Suprapubic skin (tissue), 4 donors: ENCODE results near the gene ONECUT2. TPM values are rescaled to one million over a fixed set of nuclear protein-coding genes. Genes with fewer than 3 reads are reported as not detected.

ENCODE experiments used
- DNase-seq, 2 donors: peaks; one replicate each; pipeline ENCODE4 v3.0.0-alpha.2; 2019; ENCODE audit warnings: low spot score in 2 of 2
- H3K27ac ChIP-seq: fragments of 200-600 bp; sonication (generic); one replicate; pipeline ENCODE4 v1.5.1; 2019
- H3K27me3 ChIP-seq: fragments of 200-600 bp; sonication (generic); one replicate; pipeline ENCODE4 v1.5.1; 2019
- H3K36me3 ChIP-seq: fragments of 200-600 bp; sonication (generic); one replicate; pipeline ENCODE4 v1.5.1; 2019
- H3K4me1 ChIP-seq: fragments of 200-600 bp; sonication (generic); one replicate; pipeline ENCODE4 v1.5.1; 2019
- H3K4me3 ChIP-seq: fragments of 200-600 bp; sonication (generic); one replicate; pipeline ENCODE4 v1.5.1; 2019; ENCODE audit warnings: mild to moderate bottlenecking
- H3K9me3 ChIP-seq: fragments of 200-600 bp; sonication (generic); one replicate; pipeline ENCODE4 v1.5.1; 2019
- CTCF ChIP-seq, 2 donors: fragments of 200-600 bp in 1 of 2; fragments of 450-650 bp in 1 of 2; sonication (generic) in 1 of 2; IDR thresholded peaks; one replicate each; pipeline ENCODE4 v1.5.1; 2016 to 2019; ENCODE audit warnings: antibody characterized with exemption in 2 of 2, mild to moderate bottlenecking in 1 of 2, moderate library complexity in 1 of 2
- EP300 ChIP-seq: sonication (generic); formaldehyde crosslinking; IDR thresholded peaks from one replicate; pipeline ENCODE4 v1.6.1; 2017; ENCODE audit warnings: antibody characterized with exemption
- POLR2A ChIP-seq, 2 donors: fragments of 450-650 bp; IDR thresholded peaks; one replicate each; pipeline ENCODE4 v1.6.1; 2017; ENCODE audit warnings: antibody characterized with exemption in 2 of 2, mild to moderate bottlenecking in 2 of 2, moderate library complexity in 2 of 2
- POLR2AphosphoS5 ChIP-seq, 3 donors: sonication (generic); formaldehyde crosslinking; IDR thresholded peaks; one replicate each; pipeline ENCODE4 v1.6.1; 2017; ENCODE audit warnings: antibody characterized with exemption in 3 of 3
- WGBS: methylation state at CpG from one replicate; pipeline ENCODE4 v1.1.5; 2018; 5-methylcytosine and 5-hydroxymethylcytosine counted together
- total RNA-seq, 4 donors: library from RNA; depleted of rRNA; stranded (reverse); fragments of >200 nt; gene quantifications; one replicate each; pipeline ENCODE4 v1.1.0, GENCODE V29; 2016

Gene ONECUT2
- total RNA-seq, 4 donors from 2014 or later, result 0.03 to 0.08 TPM; not detected in 2

GRCh38 chr18:57469884-57470283 is 34.7 kb downstream of the ONECUT2 start:
- TF ChIP-seq POLR2A (IDR thresholded peaks at IDR 0.05) (no peak), POLR2AphosphoS5 (IDR thresholded peaks at IDR 0.05) (no peak), CTCF (IDR thresholded peaks at IDR 0.05) (no peak), EP300 (no peak)
- Histone ChIP-seq H3K27ac (no peak overlapping the region), H3K36me3 (no peaks in the 10 kb centered on the region), H3K4me1 (no peaks in the 10 kb centered on the region), H3K4me3 (no peak overlapping the region), H3K27me3 (peaks cover 3% of the 10 kb centered on the region), H3K9me3 (no peaks in the 10 kb centered on the region)
- DNase-seq, result no peak
- WGBS, result 54% methylated on average over 3 of the region's 3 CpGs

GRCh38 chr18:57475408-57475807 is 40.2 kb downstream of the ONECUT2 start:
- 83% methylated on average over 3 of the region's 3 CpGs for WGBS
- no peaks in the 10 kb centered on the region for H3K36me3 ChIP-seq

GRCh38 chr18:57475903-57476302 is 40.7 kb downstream of the ONECUT2 start:
- Histone ChIP-seq H3K4me1 (no peaks in the 10 kb centered on the region), H3K4me3 (no peak overlapping the region), H3K27me3 (peaks cover 3% of the 10 kb centered on the region), H3K9me3 (no peaks in the 10 kb centered on the region), H3K36me3 (no peaks in the 10 kb centered on the region), H3K27ac (no peak overlapping the region)
- no peak for TF ChIP-seq POLR2AphosphoS5 (IDR thresholded peaks at IDR 0.05)
- TF ChIP-seq EP300, result no peak
- no peak for DNase-seq
- 30% methylated on average over 4 of the region's 4 CpGs for WGBS

More at GRCh38 chr18:57475408-57475807, 40.2 kb downstream of the ONECUT2 start:
- no peak for TF ChIP-seq CTCF (IDR thresholded peaks at IDR 0.05)
- TF ChIP-seq EP300, result no peak
- no peak for TF ChIP-seq POLR2A (IDR thresholded peaks at IDR 0.05)
- TF ChIP-seq POLR2AphosphoS5 (IDR thresholded peaks at IDR 0.05), result no peak
- Histone ChIP-seq H3K4me1 (no peaks in the 10 kb centered on the region), H3K27ac (no peak overlapping the region), H3K27me3 (peaks cover 3% of the 10 kb centered on the region), H3K9me3 (no peaks in the 10 kb centered on the region), H3K4me3 (no peak overlapping the region)
- no peak for DNase-seq

GRCh38 chr18:57480733-57481132 is 45.6 kb downstream of the ONECUT2 start:
- H3K4me3 ChIP-seq, result no peak overlapping the region
- no peak for DNase-seq
- no peaks in the 10 kb centered on the region for H3K36me3 ChIP-seq
- TF ChIP-seq POLR2AphosphoS5 (IDR thresholded peaks at IDR 0.05), result no peak
- TF ChIP-seq POLR2A (IDR thresholded peaks at IDR 0.05), result no peak
- H3K4me1 ChIP-seq, result no peaks in the 10 kb centered on the region
- H3K27me3 ChIP-seq, result no peaks in the 10 kb centered on the region
- H3K27ac ChIP-seq, result no peak overlapping the region
- H3K9me3 ChIP-seq, result no peaks in the 10 kb centered on the region

- no peaks in the 10 kb centered on the region for H3K4me1 ChIP-seq
- H3K36me3 ChIP-seq, result no peaks in the 10 kb centered on the region
- DNase-seq, result no peak
- no peak overlapping the region for H3K4me3 ChIP-seq
- WGBS, result 76% methylated on average over 7 of the region's 7 CpGs
- H3K27me3 ChIP-seq, result no peaks in the 10 kb centered on the region
- no peak for TF ChIP-seq POLR2AphosphoS5 (IDR thresholded peaks at IDR 0.05)
- TF ChIP-seq CTCF (IDR thresholded peaks at IDR 0.05), result no peak
- TF ChIP-seq POLR2A (IDR thresholded peaks at IDR 0.05), result no peak
- TF ChIP-seq EP300, result no peak
- H3K27ac ChIP-seq, result no peak overlapping the region
- no peaks in the 10 kb centered on the region for H3K9me3 ChIP-seq
Measured at GRCh38 chr18:57497372-57498294, 62.5 kb downstream of the ONECUT2 start.

GRCh38 chr18:57498682-57499256 is 63.6 kb downstream of the ONECUT2 start:
- 84% methylated on average over 4 of the region's 5 CpGs for WGBS
- no peaks in the 10 kb centered on the region for H3K9me3 ChIP-seq
- no peak for DNase-seq
- no peak overlapping the region for H3K4me3 ChIP-seq
- H3K27me3 ChIP-seq, result no peaks in the 10 kb centered on the region
- TF ChIP-seq CTCF (IDR thresholded peaks at IDR 0.05) (no peak), POLR2A (IDR thresholded peaks at IDR 0.05) (no peak), POLR2AphosphoS5 (IDR thresholded peaks at IDR 0.05) (no peak), EP300 (no peak)
- no peaks in the 10 kb centered on the region for H3K36me3 ChIP-seq
- no peak overlapping the region for H3K27ac ChIP-seq
- no peaks in the 10 kb centered on the region for H3K4me1 ChIP-seq
